ENCODE results near the gene NUDT15. TPM values are rescaled to one million over a fixed set of nuclear protein-coding genes. Genes with fewer than 3 reads are reported as not detected.

NUDT15 gene
- total RNA-seq, 4 donors from 2014 or later, result 1.8 to 22.9 (median 7.3) TPM

DNA sequence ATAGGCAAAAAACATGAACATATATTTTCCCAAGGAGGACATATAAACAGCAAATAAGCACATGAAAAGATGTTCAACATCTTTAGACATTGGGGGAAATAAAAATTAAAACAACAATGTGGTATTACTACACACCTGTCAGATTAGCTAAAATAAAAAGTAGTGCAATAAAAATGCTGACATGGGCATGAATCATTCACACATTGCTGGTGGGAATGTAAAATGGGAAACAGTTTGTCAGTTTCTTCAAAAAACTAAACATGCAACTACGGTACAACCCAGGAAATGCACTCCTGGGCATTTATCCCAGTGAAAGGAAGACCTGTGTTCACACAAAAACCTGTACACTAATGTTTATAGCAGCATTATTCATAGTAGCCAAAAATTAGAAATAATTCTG, 31.1 kb upstream of the NUDT15 start:
- intact Hi-C loops (cut with DNase I; ENCODE audit: low total_unique reads), result no loop called here
- H3K4me3 ChIP-seq, result no peak overlapping the region
- H3K27ac ChIP-seq, result no peak overlapping the region
- no peaks in the 10 kb centered on the region for H3K9me3 ChIP-seq
- H3K4me1 ChIP-seq, result no peaks in the 10 kb centered on the region
- H3K27me3 ChIP-seq, result no peaks in the 10 kb centered on the region
- DNase-seq, result no peak
- no peaks in the 10 kb centered on the region for H3K36me3 ChIP-seq
- TF ChIP-seq POLR2A (IDR thresholded peaks at IDR 0.05), result no peak
- TF ChIP-seq, protein P1, sequence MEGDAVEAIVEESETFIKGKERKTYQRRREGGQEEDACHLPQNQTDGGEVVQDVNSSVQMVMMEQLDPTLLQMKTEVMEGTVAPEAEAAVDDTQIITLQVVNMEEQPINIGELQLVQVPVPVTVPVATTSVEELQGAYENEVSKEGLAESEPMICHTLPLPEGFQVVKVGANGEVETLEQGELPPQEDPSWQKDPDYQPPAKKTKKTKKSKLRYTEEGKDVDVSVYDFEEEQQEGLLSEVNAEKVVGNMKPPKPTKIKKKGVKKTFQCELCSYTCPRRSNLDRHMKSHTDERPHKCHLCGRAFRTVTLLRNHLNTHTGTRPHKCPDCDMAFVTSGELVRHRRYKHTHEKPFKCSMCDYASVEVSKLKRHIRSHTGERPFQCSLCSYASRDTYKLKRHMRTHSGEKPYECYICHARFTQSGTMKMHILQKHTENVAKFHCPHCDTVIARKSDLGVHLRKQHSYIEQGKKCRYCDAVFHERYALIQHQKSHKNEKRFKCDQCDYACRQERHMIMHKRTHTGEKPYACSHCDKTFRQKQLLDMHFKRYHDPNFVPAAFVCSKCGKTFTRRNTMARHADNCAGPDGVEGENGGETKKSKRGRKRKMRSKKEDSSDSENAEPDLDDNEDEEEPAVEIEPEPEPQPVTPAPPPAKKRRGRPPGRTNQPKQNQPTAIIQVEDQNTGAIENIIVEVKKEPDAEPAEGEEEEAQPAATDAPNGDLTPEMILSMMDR (IDR thresholded peaks at IDR 0.05), result no peak

DNA sequence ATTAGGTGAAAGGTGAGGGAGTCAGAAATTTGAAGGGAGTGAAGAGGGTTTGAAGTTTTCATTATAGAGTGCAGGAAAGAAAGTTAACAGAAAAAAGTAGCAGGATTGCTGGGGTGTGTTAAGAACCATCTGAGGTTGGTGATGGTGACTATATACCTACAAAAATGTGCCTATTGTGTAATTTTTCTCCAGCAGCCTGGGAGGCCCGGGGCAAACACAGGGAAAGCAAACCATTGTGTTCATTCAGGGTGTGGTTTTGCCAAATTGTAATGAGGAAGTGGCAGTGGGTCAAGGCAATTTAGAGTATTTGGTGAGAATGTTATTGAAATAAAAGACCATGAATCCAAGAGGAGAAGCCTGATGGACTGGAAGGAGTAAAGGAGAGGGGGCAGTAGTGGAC, 28.2 kb upstream of the NUDT15 start:
- H3K4me1 ChIP-seq, result no peaks in the 10 kb centered on the region
- no peak overlapping the region for H3K4me3 ChIP-seq
- intact Hi-C loops (cut with DNase I; ENCODE audit: low total_unique reads), result no loop called here
- TF ChIP-seq POLR2A (IDR thresholded peaks at IDR 0.05), result no peak
- TF ChIP-seq, protein P1 (IDR thresholded peaks at IDR 0.05), result no peak
- H3K27me3 ChIP-seq, result no peaks in the 10 kb centered on the region
- H3K27ac ChIP-seq, result no peak overlapping the region
- no peaks in the 10 kb centered on the region for H3K36me3 ChIP-seq
- H3K9me3 ChIP-seq, result no peaks in the 10 kb centered on the region
- DNase-seq, result no peak

DNA sequence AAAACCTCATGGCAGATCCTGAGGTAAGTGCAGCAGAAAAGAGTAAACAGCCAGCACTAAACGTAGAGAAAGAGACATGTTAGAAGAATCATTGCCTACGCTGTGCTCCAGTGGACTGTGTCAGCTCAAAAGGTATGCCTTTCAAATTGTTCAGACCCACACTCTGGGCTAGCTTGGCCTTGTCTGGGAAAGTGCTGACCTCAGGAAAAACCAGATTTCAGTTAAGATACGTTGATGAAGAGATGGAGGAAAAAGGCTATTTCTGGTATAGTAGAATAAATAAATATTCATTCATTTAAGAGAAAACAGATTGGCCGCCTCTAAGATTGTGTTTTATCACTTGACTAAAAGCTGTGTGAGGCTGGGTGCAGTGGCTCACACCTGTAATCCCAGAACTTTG, 26.8 kb upstream of the NUDT15 start:
- TF ChIP-seq, protein P1 (IDR thresholded peaks at IDR 0.05), result no peak
- no peak for TF ChIP-seq POLR2A (IDR thresholded peaks at IDR 0.05)
- no peaks in the 10 kb centered on the region for H3K4me1 ChIP-seq
- DNase-seq, result no peak
- no peak overlapping the region for H3K4me3 ChIP-seq
- intact Hi-C loops (cut with DNase I; ENCODE audit: low total_unique reads), result no loop called here
- H3K36me3 ChIP-seq, result no peaks in the 10 kb centered on the region
- no peak overlapping the region for H3K27ac ChIP-seq
- H3K9me3 ChIP-seq, result no peaks in the 10 kb centered on the region
- no peaks in the 10 kb centered on the region for H3K27me3 ChIP-seq

DNA sequence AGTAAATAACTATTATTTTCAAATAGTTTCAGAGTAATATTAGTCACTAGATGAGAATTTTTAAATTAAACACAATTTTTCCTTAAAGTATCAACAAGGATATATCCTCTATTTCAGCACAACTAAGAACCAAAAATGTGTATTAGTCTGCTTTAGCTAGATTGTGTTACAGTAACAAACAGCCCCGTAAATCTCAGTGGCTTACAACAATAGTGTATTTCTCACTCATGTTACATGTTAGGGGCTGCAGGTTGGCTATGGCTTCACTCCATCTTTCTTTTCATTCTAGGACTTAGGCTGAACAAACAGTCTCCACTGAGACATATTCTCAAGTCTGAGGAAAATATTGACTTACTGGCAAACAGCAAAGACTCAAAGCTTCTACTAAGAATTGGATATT, 24.9 kb upstream of the NUDT15 start:
- TF ChIP-seq, protein P1 (IDR thresholded peaks at IDR 0.05), result no peak
- no peak for TF ChIP-seq POLR2A (IDR thresholded peaks at IDR 0.05)
- Histone ChIP-seq H3K27ac (no peak overlapping the region), H3K36me3 (no peaks in the 10 kb centered on the region), H3K27me3 (no peaks in the 10 kb centered on the region), H3K4me1 (no peaks in the 10 kb centered on the region), H3K9me3 (no peaks in the 10 kb centered on the region), H3K4me3 (no peak overlapping the region)
- DNase-seq, result no peak
- intact Hi-C loops (cut with DNase I; ENCODE audit: low total_unique reads), result no loop called here

DNA sequence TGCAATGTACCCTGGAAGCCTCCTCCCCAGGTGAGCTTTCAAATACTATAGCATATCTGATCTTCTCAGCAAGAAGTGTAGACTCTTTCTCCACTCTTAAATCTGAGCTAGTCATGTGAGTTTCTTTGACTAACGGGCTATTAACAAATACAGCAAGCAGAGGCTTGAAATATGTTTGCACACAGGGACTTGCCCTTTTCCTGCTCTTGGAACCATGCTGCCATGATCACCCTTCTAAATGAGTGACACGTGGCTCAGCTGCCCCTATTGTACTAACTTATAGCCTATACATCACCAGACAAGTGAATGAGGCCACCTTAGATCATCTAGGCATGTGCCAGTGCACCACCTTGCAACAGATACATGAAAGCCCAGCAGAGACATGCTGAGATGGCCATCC, 23.2 kb upstream of the NUDT15 start:
- DNase-seq, result no peak
- intact Hi-C loops (cut with DNase I; ENCODE audit: low total_unique reads), result no loop called here
- TF ChIP-seq, protein P1 (IDR thresholded peaks at IDR 0.05), result no peak
- TF ChIP-seq POLR2A (IDR thresholded peaks at IDR 0.05), result no peak
- no peak overlapping the region for H3K27ac ChIP-seq
- H3K36me3 ChIP-seq, result no peaks in the 10 kb centered on the region
- no peak overlapping the region for H3K4me3 ChIP-seq
- no peaks in the 10 kb centered on the region for H3K27me3 ChIP-seq
- no peaks in the 10 kb centered on the region for H3K4me1 ChIP-seq
- H3K9me3 ChIP-seq, result no peaks in the 10 kb centered on the region

All from uterus (tissue), 4 donors.